ENCODE results near the gene CDH4. TPM values are rescaled to one million over a fixed set of nuclear protein-coding genes. Genes with fewer than 3 reads are reported as not detected.

Gene CDH4
- total and polyA plus RNA-seq, 10 donors = 0.30 to 20.1 (median 7.7) TPM

DNA sequence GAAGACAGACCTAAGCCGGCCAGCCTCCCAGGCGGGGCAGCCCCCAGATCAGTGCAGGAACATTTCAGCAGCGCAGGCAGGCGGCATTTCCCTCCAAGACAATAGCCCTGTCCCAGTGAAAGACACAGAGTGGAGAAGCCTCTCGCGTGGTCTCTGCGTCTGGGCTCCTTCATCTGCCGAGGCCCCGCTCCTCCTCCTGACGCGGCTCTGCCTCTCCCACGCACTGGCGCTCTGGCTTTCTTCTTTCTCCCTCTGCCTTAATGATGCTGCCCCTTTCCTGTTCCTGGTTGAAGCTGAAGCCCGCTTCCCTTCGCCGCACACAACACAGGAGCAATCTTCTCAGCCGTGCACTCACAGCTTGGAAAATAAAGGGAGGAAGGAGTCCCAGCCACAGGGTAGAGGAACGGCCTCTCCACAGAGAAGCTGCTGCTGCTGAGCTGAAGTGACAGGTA is 347.5 kb downstream of the CDH4 start:
- intact Hi-C loops (cut with DNase I; ENCODE audit: low total_unique reads) = no loop called here
- Histone ChIP-seq H3K4me1 (peaks cover 0 to 5% (median 0%) of the 10 kb centered on the region in 6 donors), H3K9me3 (peaks cover 0 to 95% (median 38%) of the 10 kb centered on the region in 8 donors), H3K27me3 (replicated peaks in 1 of 7) (peaks cover 0 to 17% (median 0%) of the 10 kb centered on the region in 7 donors), H3K36me3 (no peaks in the 10 kb centered on the region), H3K4me3 (no peak overlapping the region), H3K27ac (no peak overlapping the region)
- no peak for TF ChIP-seq POLR2AphosphoS5 (IDR thresholded peaks at IDR 0.05)
- TF ChIP-seq, protein P1, sequence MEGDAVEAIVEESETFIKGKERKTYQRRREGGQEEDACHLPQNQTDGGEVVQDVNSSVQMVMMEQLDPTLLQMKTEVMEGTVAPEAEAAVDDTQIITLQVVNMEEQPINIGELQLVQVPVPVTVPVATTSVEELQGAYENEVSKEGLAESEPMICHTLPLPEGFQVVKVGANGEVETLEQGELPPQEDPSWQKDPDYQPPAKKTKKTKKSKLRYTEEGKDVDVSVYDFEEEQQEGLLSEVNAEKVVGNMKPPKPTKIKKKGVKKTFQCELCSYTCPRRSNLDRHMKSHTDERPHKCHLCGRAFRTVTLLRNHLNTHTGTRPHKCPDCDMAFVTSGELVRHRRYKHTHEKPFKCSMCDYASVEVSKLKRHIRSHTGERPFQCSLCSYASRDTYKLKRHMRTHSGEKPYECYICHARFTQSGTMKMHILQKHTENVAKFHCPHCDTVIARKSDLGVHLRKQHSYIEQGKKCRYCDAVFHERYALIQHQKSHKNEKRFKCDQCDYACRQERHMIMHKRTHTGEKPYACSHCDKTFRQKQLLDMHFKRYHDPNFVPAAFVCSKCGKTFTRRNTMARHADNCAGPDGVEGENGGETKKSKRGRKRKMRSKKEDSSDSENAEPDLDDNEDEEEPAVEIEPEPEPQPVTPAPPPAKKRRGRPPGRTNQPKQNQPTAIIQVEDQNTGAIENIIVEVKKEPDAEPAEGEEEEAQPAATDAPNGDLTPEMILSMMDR (IDR thresholded peaks at IDR 0.05 in 8 of 11, conservative IDR thresholded peaks at IDR 0.05 in 3 of 11) = no peak
- TF ChIP-seq POLR2A (IDR thresholded peaks at IDR 0.05) = no peak
- DNase-seq = no peak
- 61 to 73% (median 65%) methylated on average over 18 of the region's 18 CpGs for WGBS, 5 donors

DNA sequence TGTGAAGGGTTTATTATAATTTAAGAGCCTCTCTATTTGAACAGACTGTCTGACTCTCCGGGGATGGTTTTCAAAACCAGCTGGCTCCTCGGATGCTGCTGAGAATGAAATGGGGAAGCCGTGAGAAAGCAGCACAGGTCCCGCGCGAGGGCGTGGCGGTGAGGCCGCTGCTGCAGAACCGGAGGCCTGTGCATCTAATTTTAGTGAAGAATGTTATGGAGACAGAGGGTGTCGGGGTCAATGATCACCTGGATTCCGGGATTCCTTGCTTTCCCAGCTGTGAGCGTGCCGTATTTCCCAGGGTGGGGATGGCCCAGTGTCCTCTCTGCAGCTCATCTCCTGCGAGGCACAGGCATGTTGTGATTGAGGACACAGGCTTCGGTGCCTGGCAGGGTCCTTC is 348.0 kb downstream of the CDH4 start:
- peaks cover 0 to 95% (median 37%) of the 10 kb centered on the region in 8 donors for H3K9me3 ChIP-seq
- H3K27me3 ChIP-seq (replicated peaks in 1 of 7) = peaks cover 0 to 17% (median 0%) of the 10 kb centered on the region in 7 donors
- no peak overlapping the region for H3K4me3 ChIP-seq
- WGBS, 5 donors = 83 to 88% (median 85%) methylated on average over 15 to 16 of the region's 16 CpGs
- H3K36me3 ChIP-seq = no peaks in the 10 kb centered on the region
- H3K27ac ChIP-seq = no peak overlapping the region
- peaks cover 0 to 5% (median 0%) of the 10 kb centered on the region in 6 donors for H3K4me1 ChIP-seq
- intact Hi-C loops (cut with DNase I; ENCODE audit: low total_unique reads) = no loop called here
- TF ChIP-seq POLR2AphosphoS5 (IDR thresholded peaks at IDR 0.05) (no peak), POLR2A (IDR thresholded peaks at IDR 0.05) (no peak)
- TF ChIP-seq, protein P1 (IDR thresholded peaks at IDR 0.05 in 8 of 11, conservative IDR thresholded peaks at IDR 0.05 in 3 of 11) = no peak
- no peak for DNase-seq

DNA sequence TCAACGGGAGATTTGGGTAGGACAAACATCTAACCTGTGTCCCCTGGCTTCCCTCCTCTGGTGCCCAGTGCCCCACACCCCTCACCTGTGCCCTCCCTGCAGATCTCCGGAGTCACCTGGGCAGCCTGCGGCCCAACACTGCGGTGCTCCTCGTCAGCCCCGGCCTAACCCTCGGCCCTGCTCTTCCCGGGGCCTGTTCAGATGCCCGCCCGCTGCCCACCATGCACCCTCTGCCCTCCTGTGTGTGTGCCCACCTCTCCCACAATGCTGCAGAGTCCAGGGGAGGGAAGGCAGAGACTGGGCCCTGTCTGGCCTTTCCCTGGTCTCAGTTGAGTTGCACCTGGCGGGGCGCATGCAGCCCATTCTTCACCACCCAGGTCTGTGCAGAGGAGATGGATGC is 349.3 kb downstream of the CDH4 start:
- H3K27me3 ChIP-seq (replicated peaks in 1 of 7) = peaks cover 0 to 17% (median 0%) of the 10 kb centered on the region in 7 donors
- no peak for DNase-seq
- no peaks in the 10 kb centered on the region for H3K36me3 ChIP-seq
- H3K27ac ChIP-seq = no peak overlapping the region
- 83 to 96% (median 95%) methylated on average over 10 to 12 of the region's 12 CpGs for WGBS, 5 donors
- H3K4me1 ChIP-seq = peaks cover 0 to 5% (median 0%) of the 10 kb centered on the region in 6 donors
- no peak overlapping the region for H3K4me3 ChIP-seq
- intact Hi-C loops (cut with DNase I; ENCODE audit: low total_unique reads) = no loop called here
- TF ChIP-seq POLR2A (IDR thresholded peaks at IDR 0.05) (no peak), POLR2AphosphoS5 (IDR thresholded peaks at IDR 0.05) (no peak)
- TF ChIP-seq, protein P1 (IDR thresholded peaks at IDR 0.05 in 8 of 11, conservative IDR thresholded peaks at IDR 0.05 in 3 of 11) = no peak
- peaks cover 0 to 81% (median 24%) of the 10 kb centered on the region in 8 donors for H3K9me3 ChIP-seq

DNA sequence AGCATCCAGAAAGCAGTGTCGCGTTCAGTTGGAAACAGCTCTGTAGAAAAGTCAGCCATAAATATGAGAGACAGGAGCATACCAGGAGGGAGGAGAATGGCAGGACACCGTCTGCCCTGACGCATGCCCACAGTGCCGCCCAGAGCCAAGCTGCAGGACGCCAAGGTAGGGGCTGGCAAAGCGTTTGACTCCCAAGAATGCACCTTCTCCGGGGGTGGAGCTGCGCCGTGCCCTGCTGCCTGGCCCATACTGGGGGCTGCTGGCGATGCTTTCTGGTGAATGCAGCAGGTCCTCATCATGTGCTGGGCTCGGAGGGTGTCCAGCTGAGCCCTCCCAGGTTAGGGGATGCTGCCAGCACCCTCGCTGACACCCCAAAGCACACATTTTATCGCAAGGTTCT is 349.8 kb downstream of the CDH4 start:
- intact Hi-C loops (cut with DNase I; ENCODE audit: low total_unique reads) = no loop called here
- 85 to 93% (median 92%) methylated on average over 8 to 14 of the region's 14 CpGs for WGBS, 5 donors
- H3K27ac ChIP-seq = no peak overlapping the region
- H3K4me1 ChIP-seq = peaks cover 0 to 5% (median 0%) of the 10 kb centered on the region in 6 donors
- no peak overlapping the region for H3K4me3 ChIP-seq
- TF ChIP-seq POLR2A (IDR thresholded peaks at IDR 0.05) = no peak
- no peak for TF ChIP-seq POLR2AphosphoS5 (IDR thresholded peaks at IDR 0.05)
- TF ChIP-seq, protein P1 (IDR thresholded peaks at IDR 0.05 in 8 of 11, conservative IDR thresholded peaks at IDR 0.05 in 3 of 11) = no peak
- peaks cover 0 to 76% (median 19%) of the 10 kb centered on the region in 8 donors for H3K9me3 ChIP-seq
- DNase-seq = no peak
- no peaks in the 10 kb centered on the region for H3K36me3 ChIP-seq
- H3K27me3 ChIP-seq (replicated peaks in 1 of 7) = peaks cover 0 to 17% (median 0%) of the 10 kb centered on the region in 7 donors
